ENCODE results near the gene SLC22A3. TPM values are rescaled to one million over a fixed set of nuclear protein-coding genes. Genes with fewer than 3 reads are reported as not detected.

The SLC22A3 gene
- total and polyA plus RNA-seq, 2 donors from 2014 or later = 6.4 to 7.4 TPM

DNA sequence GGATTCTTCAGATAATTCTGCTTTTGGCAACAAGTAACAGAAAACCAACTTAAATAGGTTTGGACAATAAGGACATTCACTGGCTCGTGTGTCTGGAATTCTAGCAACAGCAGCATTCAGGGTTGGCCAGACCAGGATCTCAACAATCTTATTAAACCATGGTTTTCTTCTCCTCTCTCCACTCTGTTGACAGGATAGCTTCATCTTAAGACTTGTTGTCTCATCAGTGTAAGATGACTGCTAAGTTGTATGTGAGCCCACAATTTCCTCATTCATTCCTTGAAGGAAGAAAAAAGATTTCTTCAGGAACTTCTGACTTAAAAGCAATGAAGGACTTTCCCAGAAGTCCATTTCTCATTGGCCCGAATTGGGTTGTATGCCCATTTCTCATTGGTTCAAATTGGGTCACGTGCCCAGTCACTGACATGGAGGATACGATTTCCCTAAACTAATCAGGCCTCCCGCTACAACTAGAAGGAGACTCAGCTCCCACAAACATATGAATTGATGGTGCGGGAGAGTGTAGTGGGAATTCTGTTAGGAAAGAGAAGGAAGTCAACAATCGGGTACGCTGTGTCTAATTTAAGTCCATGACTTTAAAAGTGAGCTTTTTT lies 83.7 kb downstream of the SLC22A3 start:
- Histone ChIP-seq H3K4me1 (ENCODE audit: control insufficient read depth in 2 of 3, insufficient read depth in 2 of 3, low read depth in 1 of 3, low read length in 3 of 3) (peaks cover 0 to 9% (median 7%) of the 10 kb centered on the region in 3 donors), H3K27me3 (ENCODE audit: control insufficient read depth, insufficient read depth, low read length) (no peaks in the 10 kb centered on the region), H3K9me3 (ENCODE audit: control insufficient read depth in 2 of 3, insufficient read depth in 1 of 3, low read length in 3 of 3) (no peaks in the 10 kb centered on the region), H3K4me3 (ENCODE audit: low read length in 3 of 3) (no peak overlapping the region), H3K36me3 (ENCODE audit: control insufficient read depth in 2 of 3, insufficient read depth in 3 of 3, low read length in 3 of 3) (no peaks in the 10 kb centered on the region), H3K27ac (ENCODE audit: low read depth in 2 of 2, low read length in 2 of 2) (no peak overlapping the region), H3K9ac (ENCODE audit: low read length in 3 of 3) (no peak overlapping the region)
- TF ChIP-seq, protein P1, sequence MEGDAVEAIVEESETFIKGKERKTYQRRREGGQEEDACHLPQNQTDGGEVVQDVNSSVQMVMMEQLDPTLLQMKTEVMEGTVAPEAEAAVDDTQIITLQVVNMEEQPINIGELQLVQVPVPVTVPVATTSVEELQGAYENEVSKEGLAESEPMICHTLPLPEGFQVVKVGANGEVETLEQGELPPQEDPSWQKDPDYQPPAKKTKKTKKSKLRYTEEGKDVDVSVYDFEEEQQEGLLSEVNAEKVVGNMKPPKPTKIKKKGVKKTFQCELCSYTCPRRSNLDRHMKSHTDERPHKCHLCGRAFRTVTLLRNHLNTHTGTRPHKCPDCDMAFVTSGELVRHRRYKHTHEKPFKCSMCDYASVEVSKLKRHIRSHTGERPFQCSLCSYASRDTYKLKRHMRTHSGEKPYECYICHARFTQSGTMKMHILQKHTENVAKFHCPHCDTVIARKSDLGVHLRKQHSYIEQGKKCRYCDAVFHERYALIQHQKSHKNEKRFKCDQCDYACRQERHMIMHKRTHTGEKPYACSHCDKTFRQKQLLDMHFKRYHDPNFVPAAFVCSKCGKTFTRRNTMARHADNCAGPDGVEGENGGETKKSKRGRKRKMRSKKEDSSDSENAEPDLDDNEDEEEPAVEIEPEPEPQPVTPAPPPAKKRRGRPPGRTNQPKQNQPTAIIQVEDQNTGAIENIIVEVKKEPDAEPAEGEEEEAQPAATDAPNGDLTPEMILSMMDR (IDR thresholded peaks at IDR 0.05; ENCODE audit: borderline replicate concordance, extremely low read depth, insufficient read depth) = no peak
- FAIRE-seq (no peak), DNase-seq (peak in 2 of 5 donors; percentile 17 to 41)
- intact Hi-C loops (cut with DNase I) = no loop called here

DNA sequence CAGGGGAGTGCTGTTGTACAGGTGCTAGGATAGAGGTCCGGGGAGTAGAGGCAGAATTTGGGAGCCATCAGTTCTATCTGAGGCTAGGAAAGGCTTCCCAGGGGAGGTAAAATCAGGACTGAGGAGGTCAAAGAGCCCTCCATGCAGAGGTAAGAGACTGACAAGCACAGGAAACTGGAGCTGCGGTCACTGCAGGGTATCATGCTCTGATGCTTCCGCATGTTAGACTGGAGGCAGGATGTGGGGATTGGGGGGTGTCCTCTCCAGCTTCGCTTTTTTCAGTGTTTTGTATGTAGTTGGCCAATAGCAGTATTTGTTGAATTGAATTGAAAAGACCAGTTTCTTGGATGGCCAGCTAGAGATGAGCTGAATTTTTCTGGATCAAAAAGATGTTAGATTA lies 87.8 kb downstream of the SLC22A3 start:
- DNase-seq (no peak), FAIRE-seq (no peak)
- no peaks in the 10 kb centered on the region for H3K9me3 ChIP-seq (ENCODE audit: control insufficient read depth in 2 of 3, insufficient read depth in 1 of 3, low read length in 3 of 3)
- no peaks in the 10 kb centered on the region for H3K27me3 ChIP-seq (ENCODE audit: control insufficient read depth, insufficient read depth, low read length)
- intact Hi-C loops (cut with DNase I) = no loop called here
- no peaks in the 10 kb centered on the region for H3K4me1 ChIP-seq (ENCODE audit: control insufficient read depth in 2 of 3, insufficient read depth in 2 of 3, low read depth in 1 of 3, low read length in 3 of 3)
- no peak overlapping the region for H3K4me3 ChIP-seq (ENCODE audit: low read length in 3 of 3)
- H3K9ac ChIP-seq (ENCODE audit: low read length in 3 of 3) = no peak overlapping the region
- H3K27ac ChIP-seq (ENCODE audit: low read depth in 2 of 2, low read length in 2 of 2) = no peak overlapping the region
- TF ChIP-seq, protein P1 (IDR thresholded peaks at IDR 0.05; ENCODE audit: borderline replicate concordance, extremely low read depth, insufficient read depth) = no peak
- no peaks in the 10 kb centered on the region for H3K36me3 ChIP-seq (ENCODE audit: control insufficient read depth in 2 of 3, insufficient read depth in 3 of 3, low read length in 3 of 3)

DNA sequence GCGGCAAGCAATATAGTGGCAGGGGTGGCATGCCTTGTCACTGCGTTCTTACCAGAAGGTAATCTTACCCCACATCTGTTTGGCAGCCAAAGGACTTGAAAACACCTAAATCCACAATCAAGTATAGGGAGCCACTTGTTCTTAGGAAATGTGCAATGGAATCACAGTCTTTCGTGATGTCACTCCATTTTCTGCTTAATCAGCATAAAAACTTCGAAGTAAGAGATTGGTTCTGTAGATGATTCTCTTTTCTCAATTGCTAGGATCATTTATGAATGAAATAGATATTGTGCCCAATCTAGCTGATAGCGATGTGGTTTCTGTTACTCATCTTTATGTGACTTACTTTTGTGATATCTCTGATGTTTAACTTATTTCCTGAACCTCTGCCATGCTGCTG lies 89.0 kb downstream of the SLC22A3 start:
- TF ChIP-seq, protein P1 (IDR thresholded peaks at IDR 0.05; ENCODE audit: borderline replicate concordance, extremely low read depth, insufficient read depth) = no peak
- H3K27ac ChIP-seq (ENCODE audit: low read depth in 2 of 2, low read length in 2 of 2) = no peak overlapping the region
- DNase-seq (no peak), FAIRE-seq (no peak)
- H3K4me3 ChIP-seq (ENCODE audit: low read length in 3 of 3) = no peak overlapping the region
- H3K36me3 ChIP-seq (ENCODE audit: control insufficient read depth in 2 of 3, insufficient read depth in 3 of 3, low read length in 3 of 3) = no peaks in the 10 kb centered on the region
- no peak overlapping the region for H3K9ac ChIP-seq (ENCODE audit: low read length in 3 of 3)
- intact Hi-C loops (cut with DNase I) = no loop called here
- no peaks in the 10 kb centered on the region for H3K9me3 ChIP-seq (ENCODE audit: control insufficient read depth in 2 of 3, insufficient read depth in 1 of 3, low read length in 3 of 3)
- no peaks in the 10 kb centered on the region for H3K4me1 ChIP-seq (ENCODE audit: control insufficient read depth in 2 of 3, insufficient read depth in 2 of 3, low read depth in 1 of 3, low read length in 3 of 3)
- H3K27me3 ChIP-seq (ENCODE audit: control insufficient read depth, insufficient read depth, low read length) = no peaks in the 10 kb centered on the region

DNA sequence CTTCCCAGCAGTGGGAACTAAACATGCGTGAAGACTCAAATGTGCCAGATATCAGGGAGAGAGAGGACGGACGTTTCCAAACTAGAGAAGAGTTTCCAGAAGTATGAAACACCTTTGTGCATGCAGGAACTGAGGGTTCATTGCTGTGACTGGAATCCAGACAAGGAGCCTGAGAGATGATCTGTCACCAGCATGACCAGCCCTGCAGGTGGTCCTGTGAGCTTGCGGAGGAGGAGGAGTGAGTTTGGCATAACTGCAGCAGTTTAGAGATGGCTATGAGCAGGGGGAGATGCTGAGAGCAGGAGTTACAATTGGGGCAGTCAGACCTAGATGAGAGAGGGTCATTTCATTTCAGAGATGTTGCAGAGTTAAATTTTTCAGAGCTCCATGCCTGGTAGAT lies 89.6 kb downstream of the SLC22A3 start:
- Histone ChIP-seq H3K9me3 (ENCODE audit: control insufficient read depth in 2 of 3, insufficient read depth in 1 of 3, low read length in 3 of 3) (no peaks in the 10 kb centered on the region), H3K27ac (ENCODE audit: low read depth in 2 of 2, low read length in 2 of 2) (no peak overlapping the region), H3K36me3 (ENCODE audit: control insufficient read depth in 2 of 3, insufficient read depth in 3 of 3, low read length in 3 of 3) (no peaks in the 10 kb centered on the region), H3K4me1 (ENCODE audit: control insufficient read depth in 2 of 3, insufficient read depth in 2 of 3, low read depth in 1 of 3, low read length in 3 of 3) (no peaks in the 10 kb centered on the region), H3K9ac (ENCODE audit: low read length in 3 of 3) (no peak overlapping the region), H3K4me3 (ENCODE audit: low read length in 3 of 3) (no peak overlapping the region), H3K27me3 (ENCODE audit: control insufficient read depth, insufficient read depth, low read length) (no peaks in the 10 kb centered on the region)
- DNase-seq (no peak), FAIRE-seq (no peak)
- intact Hi-C loops (cut with DNase I) = no loop called here
- TF ChIP-seq, protein P1 (IDR thresholded peaks at IDR 0.05; ENCODE audit: borderline replicate concordance, extremely low read depth, insufficient read depth) = no peak
